H1 (cell line): ENCODE results near the gene FUNDC2.

Experiments used
- CEBPB ChIP-seq: IDR thresholded peaks from 2 replicates; pipeline ENCODE4 v1.6.1; 2012; ENCODE audit warnings: low read depth, low read length
- KDM1A ChIP-seq: fragments of 200-600, 300-600 bp; sonication (generic); IDR thresholded peaks from 2 replicates; pipeline ENCODE4 v1.7.1; 2016; ENCODE audit warnings: mild to moderate bottlenecking, low read length, borderline replicate concordance
- YY1 ChIP-seq: IDR thresholded peaks from 2 replicates; pipeline ENCODE4 v1.6.1; 2011; ENCODE audit warnings: low read depth, mild to moderate bottlenecking, low read length
- ZNF274 ChIP-seq: IDR thresholded peaks from 2 replicates; pipeline ENCODE4 v1.7.0; 2012; ENCODE audit warnings: low read length, borderline replicate concordance; ENCODE audit errors: extremely low read depth
- TF ChIP-seq, protein P1 (sequence below): IDR thresholded peaks from 2 replicates; pipeline ENCODE4 v1.6.1; 2011; ENCODE audit warnings: low read length, improper control_type of control experiment
- TF ChIP-seq, protein P2 (sequence below), 3 experiments: IDR thresholded peaks; 1 replicate in 2 of 3; 2 replicates in 1 of 3; pipeline versions ENCODE4 v1.5.1 to v1.6.1; 2011; ENCODE audit warnings: low read length in 3 of 3, mild to moderate bottlenecking in 3 of 3, inconsistent platforms in 2 of 3, low read depth in 1 of 3, moderate library complexity in 1 of 3; ENCODE audit not compliant: insufficient read depth in 1 of 3; ENCODE audit errors: control extremely low read depth in 1 of 3

DNA sequence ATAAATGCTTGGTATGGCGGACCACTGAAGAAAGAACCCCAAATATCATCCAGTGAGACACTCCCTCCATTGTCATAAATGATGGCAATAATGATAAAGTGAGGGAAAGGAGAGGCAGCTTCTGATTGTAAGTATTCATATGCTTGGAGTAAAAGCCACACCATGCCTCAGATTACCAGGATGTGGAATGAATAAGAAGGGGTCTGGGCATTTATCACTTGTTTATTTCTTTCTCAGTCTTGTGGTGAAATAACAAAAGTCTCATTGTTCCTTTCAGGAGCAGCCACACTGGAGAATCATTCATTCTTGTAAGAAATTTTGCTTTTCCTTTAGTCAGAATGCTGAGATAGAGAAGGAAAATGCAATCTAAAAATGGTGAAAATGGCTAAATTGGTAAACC is 25.8 kb upstream of the FUNDC2 start:
- TF ChIP-seq, protein P1, sequence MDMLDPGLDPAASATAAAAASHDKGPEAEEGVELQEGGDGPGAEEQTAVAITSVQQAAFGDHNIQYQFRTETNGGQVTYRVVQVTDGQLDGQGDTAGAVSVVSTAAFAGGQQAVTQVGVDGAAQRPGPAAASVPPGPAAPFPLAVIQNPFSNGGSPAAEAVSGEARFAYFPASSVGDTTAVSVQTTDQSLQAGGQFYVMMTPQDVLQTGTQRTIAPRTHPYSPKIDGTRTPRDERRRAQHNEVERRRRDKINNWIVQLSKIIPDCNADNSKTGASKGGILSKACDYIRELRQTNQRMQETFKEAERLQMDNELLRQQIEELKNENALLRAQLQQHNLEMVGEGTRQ, result no peak
- TF ChIP-seq, protein P2, sequence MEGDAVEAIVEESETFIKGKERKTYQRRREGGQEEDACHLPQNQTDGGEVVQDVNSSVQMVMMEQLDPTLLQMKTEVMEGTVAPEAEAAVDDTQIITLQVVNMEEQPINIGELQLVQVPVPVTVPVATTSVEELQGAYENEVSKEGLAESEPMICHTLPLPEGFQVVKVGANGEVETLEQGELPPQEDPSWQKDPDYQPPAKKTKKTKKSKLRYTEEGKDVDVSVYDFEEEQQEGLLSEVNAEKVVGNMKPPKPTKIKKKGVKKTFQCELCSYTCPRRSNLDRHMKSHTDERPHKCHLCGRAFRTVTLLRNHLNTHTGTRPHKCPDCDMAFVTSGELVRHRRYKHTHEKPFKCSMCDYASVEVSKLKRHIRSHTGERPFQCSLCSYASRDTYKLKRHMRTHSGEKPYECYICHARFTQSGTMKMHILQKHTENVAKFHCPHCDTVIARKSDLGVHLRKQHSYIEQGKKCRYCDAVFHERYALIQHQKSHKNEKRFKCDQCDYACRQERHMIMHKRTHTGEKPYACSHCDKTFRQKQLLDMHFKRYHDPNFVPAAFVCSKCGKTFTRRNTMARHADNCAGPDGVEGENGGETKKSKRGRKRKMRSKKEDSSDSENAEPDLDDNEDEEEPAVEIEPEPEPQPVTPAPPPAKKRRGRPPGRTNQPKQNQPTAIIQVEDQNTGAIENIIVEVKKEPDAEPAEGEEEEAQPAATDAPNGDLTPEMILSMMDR (IDR thresholded peaks at IDR 0.05; ENCODE audit: control extremely low read depth in 1 of 3, insufficient read depth in 1 of 3, low read depth in 1 of 3, low read length in 3 of 3), result no peak
- TF ChIP-seq CEBPB (no peak), YY1 (no peak), KDM1A (no peak), ZNF274 (no peak)
